Panc1 (cell line): Measurements from ENCODE around the gene CFAP141. TPM values are rescaled to one million over a fixed set of nuclear protein-coding genes. Genes with fewer than 3 reads are reported as not detected.

Source experiments
- ATAC-seq: fragments of 200-7000 bp; cut with Tn5 transposase; 2 replicates; pipeline ENCODE4 v1.9.1; 2020; ENCODE audit warnings: mild to moderate bottlenecking, moderate library complexity
- BruUV-seq: library from RNA; stranded (reverse); fragments of 400-500 nt; replicated peaks from 2 replicates; lab custom pipeline; 2021; lab: Mats Ljungman, UMichigan
- CTCF ChIA-PET: fragments of 300-600 bp; sonication (Branson Sonifier 250); formaldehyde crosslinking; loops from one replicate; lab custom pipeline; 2022; ENCODE audit warnings: antibody characterized with exemption; lab: Charles Lee
- POLR2A ChIA-PET: fragments of 300-600 bp; sonication (Branson Sonifier 250); formaldehyde crosslinking; loops from one replicate; lab custom pipeline; 2022; ENCODE audit warnings: antibody characterized with exemption; lab: Charles Lee
- DNase-seq: peaks from one replicate; pipeline ENCODE4 v3.0.0-alpha.2; 2010; ENCODE audit warnings: low read depth, low spot score
- H3K27ac ChIP-seq: 2 replicates; pipeline ENCODE4 v1.5.1; 2011; ENCODE audit warnings: mild to moderate bottlenecking, low read length, inconsistent platforms
- H3K27me3 ChIP-seq: fragments of 200-500 bp; sonication (Bioruptor generic); 2 replicates; pipeline ENCODE4 v1.6.0; 2014; ENCODE audit warnings: low read length, inconsistent platforms; ENCODE audit not compliant: control insufficient read depth, insufficient read depth
- H3K36me3 ChIP-seq: fragments of 200-500 bp; sonication (Bioruptor generic); 2 replicates; pipeline ENCODE4 v1.5.1; 2014; ENCODE audit warnings: inconsistent platforms, mild to moderate bottlenecking, low read length, moderate library complexity; ENCODE audit not compliant: control insufficient read depth, insufficient read depth
- H3K4me1 ChIP-seq: 2 replicates; pipeline ENCODE4 v1.5.1; 2011; ENCODE audit warnings: inconsistent platforms, mild to moderate bottlenecking, low read length, moderate library complexity; ENCODE audit not compliant: control insufficient read depth, insufficient read depth
- H3K4me3 ChIP-seq, 2 experiments: 2 replicates each; pipeline ENCODE4 v1.5.1; 2011 to 2012; ENCODE audit warnings: low read depth in 2 of 2, low read length in 2 of 2, mild to moderate bottlenecking in 2 of 2, inconsistent platforms in 1 of 2, moderate library complexity in 1 of 2
- H3K9me3 ChIP-seq: fragments of 200-500 bp; sonication (Bioruptor generic); 2 replicates; pipeline ENCODE4 v1.5.1; 2014; ENCODE audit warnings: low read depth, mild to moderate bottlenecking, inconsistent platforms, low read length, moderate library complexity; ENCODE audit not compliant: control insufficient read depth, insufficient read depth
- POLR2AphosphoS5 ChIP-seq: IDR thresholded peaks from 2 replicates; pipeline ENCODE4 v1.6.1; 2012; ENCODE audit warnings: mild to moderate bottlenecking, low read depth, low read length, moderate library complexity
- SIN3A ChIP-seq: IDR thresholded peaks from 2 replicates; pipeline ENCODE4 v1.6.1; 2012; ENCODE audit warnings: low read depth, mild to moderate bottlenecking, low read length, moderate library complexity, borderline replicate concordance; ENCODE audit not compliant: insufficient read depth
- TCF7L2 ChIP-seq: IDR thresholded peaks from 2 replicates; pipeline ENCODE4 v1.6.1; 2011; ENCODE audit warnings: mild to moderate bottlenecking, low read depth, low read length, inconsistent platforms
- in situ Hi-C: cut with HindIII; loops from 2 replicates; pipeline ENCODE4 v1.10.0; 2016; ENCODE audit warnings: low sequenced_read_pairs, low pct_unique_long_range_greater_than_20kb
- intact Hi-C: fragments of 100-400 bp; cut with micrococcal nuclease; formaldehyde crosslinking; loops from one replicate; pipeline ENCODE4 v1.10.0; 2022; ENCODE audit not compliant: unreplicated experiment
- total RNA-seq: library from RNA; stranded (reverse); gene quantifications from one replicate; pipeline ENCODE4 v1.2.1, GENCODE V29; 2021; ENCODE audit not compliant: unreplicated experiment
- TF ChIP-seq, protein P1 (sequence below), 2 experiments: IDR thresholded peaks; 2 replicates each; pipeline ENCODE4 v1.6.1; 2011 to 2012; ENCODE audit warnings: low read depth in 2 of 2, control low read depth in 1 of 2, low read length in 1 of 2, mild to moderate bottlenecking in 1 of 2, moderate library complexity in 1 of 2; ENCODE audit not compliant: insufficient read depth in 1 of 2
- TF ChIP-seq, protein P2 (sequence below): fragments of 450-650 bp; IDR thresholded peaks from 2 replicates; pipeline ENCODE4 v1.5.1; 2017; ENCODE audit warnings: mild to moderate bottlenecking

The CFAP141 gene
- total RNA-seq, 1 experiment from 2014 or later, result not detected

- no peak for ATAC-seq
- H3K4me3 ChIP-seq, result no peak overlapping the region
- no peaks in the 10 kb centered on the region for H3K9me3 ChIP-seq
- H3K27me3 ChIP-seq, result peaks cover 13% of the 10 kb centered on the region
- in situ Hi-C loops (no loop called here), intact Hi-C loops (loop anchor here (10.0 kb wide), 1 partner anchor 142 kb away; no protein-coding TSS in a partner anchor)
- DNase-seq, result no peak
- no peak overlapping the region for H3K27ac ChIP-seq
- POLR2A ChIA-PET, result no interaction called here
- no peaks in the 10 kb centered on the region for H3K4me1 ChIP-seq
- no peaks in the 10 kb centered on the region for H3K36me3 ChIP-seq
- CTCF ChIA-PET, result no interaction called here
- TF ChIP-seq, protein P1, sequence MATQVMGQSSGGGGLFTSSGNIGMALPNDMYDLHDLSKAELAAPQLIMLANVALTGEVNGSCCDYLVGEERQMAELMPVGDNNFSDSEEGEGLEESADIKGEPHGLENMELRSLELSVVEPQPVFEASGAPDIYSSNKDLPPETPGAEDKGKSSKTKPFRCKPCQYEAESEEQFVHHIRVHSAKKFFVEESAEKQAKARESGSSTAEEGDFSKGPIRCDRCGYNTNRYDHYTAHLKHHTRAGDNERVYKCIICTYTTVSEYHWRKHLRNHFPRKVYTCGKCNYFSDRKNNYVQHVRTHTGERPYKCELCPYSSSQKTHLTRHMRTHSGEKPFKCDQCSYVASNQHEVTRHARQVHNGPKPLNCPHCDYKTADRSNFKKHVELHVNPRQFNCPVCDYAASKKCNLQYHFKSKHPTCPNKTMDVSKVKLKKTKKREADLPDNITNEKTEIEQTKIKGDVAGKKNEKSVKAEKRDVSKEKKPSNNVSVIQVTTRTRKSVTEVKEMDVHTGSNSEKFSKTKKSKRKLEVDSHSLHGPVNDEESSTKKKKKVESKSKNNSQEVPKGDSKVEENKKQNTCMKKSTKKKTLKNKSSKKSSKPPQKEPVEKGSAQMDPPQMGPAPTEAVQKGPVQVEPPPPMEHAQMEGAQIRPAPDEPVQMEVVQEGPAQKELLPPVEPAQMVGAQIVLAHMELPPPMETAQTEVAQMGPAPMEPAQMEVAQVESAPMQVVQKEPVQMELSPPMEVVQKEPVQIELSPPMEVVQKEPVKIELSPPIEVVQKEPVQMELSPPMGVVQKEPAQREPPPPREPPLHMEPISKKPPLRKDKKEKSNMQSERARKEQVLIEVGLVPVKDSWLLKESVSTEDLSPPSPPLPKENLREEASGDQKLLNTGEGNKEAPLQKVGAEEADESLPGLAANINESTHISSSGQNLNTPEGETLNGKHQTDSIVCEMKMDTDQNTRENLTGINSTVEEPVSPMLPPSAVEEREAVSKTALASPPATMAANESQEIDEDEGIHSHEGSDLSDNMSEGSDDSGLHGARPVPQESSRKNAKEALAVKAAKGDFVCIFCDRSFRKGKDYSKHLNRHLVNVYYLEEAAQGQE (IDR thresholded peaks at IDR 0.05; ENCODE audit: insufficient read depth in 1 of 2, low read depth in 2 of 2, low read length in 1 of 2), result no peak
- no peak for TF ChIP-seq SIN3A
- TF ChIP-seq, protein P2, sequence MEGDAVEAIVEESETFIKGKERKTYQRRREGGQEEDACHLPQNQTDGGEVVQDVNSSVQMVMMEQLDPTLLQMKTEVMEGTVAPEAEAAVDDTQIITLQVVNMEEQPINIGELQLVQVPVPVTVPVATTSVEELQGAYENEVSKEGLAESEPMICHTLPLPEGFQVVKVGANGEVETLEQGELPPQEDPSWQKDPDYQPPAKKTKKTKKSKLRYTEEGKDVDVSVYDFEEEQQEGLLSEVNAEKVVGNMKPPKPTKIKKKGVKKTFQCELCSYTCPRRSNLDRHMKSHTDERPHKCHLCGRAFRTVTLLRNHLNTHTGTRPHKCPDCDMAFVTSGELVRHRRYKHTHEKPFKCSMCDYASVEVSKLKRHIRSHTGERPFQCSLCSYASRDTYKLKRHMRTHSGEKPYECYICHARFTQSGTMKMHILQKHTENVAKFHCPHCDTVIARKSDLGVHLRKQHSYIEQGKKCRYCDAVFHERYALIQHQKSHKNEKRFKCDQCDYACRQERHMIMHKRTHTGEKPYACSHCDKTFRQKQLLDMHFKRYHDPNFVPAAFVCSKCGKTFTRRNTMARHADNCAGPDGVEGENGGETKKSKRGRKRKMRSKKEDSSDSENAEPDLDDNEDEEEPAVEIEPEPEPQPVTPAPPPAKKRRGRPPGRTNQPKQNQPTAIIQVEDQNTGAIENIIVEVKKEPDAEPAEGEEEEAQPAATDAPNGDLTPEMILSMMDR, result no peak
- no peak for TF ChIP-seq POLR2AphosphoS5
- no peak for TF ChIP-seq TCF7L2
- no TSS peak for BruUV-seq
Observed at GRCh38 chr1:154192476-154192875, 13.7 kb downstream of the CFAP141 start.

DNA sequence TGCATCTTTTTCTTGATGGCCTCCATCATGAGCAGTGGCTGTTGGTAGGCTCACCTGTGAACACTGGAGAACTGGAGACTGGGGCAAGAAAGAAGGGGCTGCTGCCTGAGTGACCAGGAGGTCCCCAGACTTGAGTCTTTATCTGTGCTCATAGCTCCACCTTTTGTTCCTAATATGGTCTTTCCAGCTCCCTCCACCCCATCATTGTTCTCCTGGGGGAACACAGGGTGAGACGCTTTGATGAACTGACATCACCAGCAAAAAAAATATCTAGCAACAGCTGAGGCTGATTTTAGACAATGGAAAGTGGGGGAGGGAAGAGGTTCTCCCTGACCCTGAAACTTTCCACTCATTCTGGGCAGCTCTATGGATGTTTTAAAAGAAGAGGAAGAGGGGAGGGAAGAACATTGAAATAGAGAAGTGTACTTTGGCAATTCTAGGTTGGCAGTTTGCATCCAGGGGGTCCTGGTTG is 14.1 kb downstream of the CFAP141 start, which contains the start of gene TPM3:
Gene TPM3 (minus strand): TSS at position 111 of the 472 bp plus-strand sequence. CDS start 82 bp downstream, at position 29.
- TF ChIP-seq TCF7L2 (no peak), SIN3A (no peak), POLR2AphosphoS5 (no peak)
- TF ChIP-seq, protein P2, result no peak
- TF ChIP-seq, protein P1 (IDR thresholded peaks at IDR 0.05; ENCODE audit: insufficient read depth in 1 of 2, low read depth in 2 of 2, low read length in 1 of 2), result no peak
- ATAC-seq, result no peak
- Histone ChIP-seq H3K27me3 (peaks cover 13% of the 10 kb centered on the region), H3K4me1 (no peaks in the 10 kb centered on the region), H3K4me3 (no peak within 1 kb of the TSS), H3K27ac (no peak within 1 kb of the TSS), H3K9me3 (no peaks in the 10 kb centered on the region), H3K36me3 (no peaks in the 10 kb centered on the region)
- in situ Hi-C loops (no loop called here), intact Hi-C loops (loop anchor here (10.0 kb wide), 1 partner anchor 143 kb away; no protein-coding TSS in a partner anchor)
- no TSS peak for BruUV-seq
- ChIA-PET POLR2A (no interaction called here), CTCF (interaction anchor here (0.6 kb wide), 1 partner anchor 128 kb away, joined by 3 read pairs; no protein-coding TSS in a partner anchor)
- no peak for DNase-seq
